GM13976 (cell line): ENCODE results near the gene NTM.

Source experiments
- DNase-seq: peaks from one replicate; pipeline ENCODE4 v3.0.0; 2012; ENCODE audit warnings: low spot score
- CTCF ChIP-seq: IDR thresholded peaks from 2 replicates; pipeline ENCODE4 v1.5.1; 2012; ENCODE audit warnings: borderline replicate concordance, mild to moderate bottlenecking; ENCODE audit not compliant: insufficient read depth; ENCODE audit errors: extremely low read depth, missing control alignments, control extremely low read depth
- in situ Hi-C: fragments of 300-500 bp; cut with MboI; formaldehyde crosslinking; loops from one replicate; pipeline ENCODE4 v1.12.0; 2022; ENCODE audit warnings: low sequenced_read_pairs, mixed read lengths, inconsistent platforms; ENCODE audit not compliant: unreplicated experiment

The NTM gene

GRCh38 chr11:132296946-132297610 is 926.7 kb downstream of the NTM start:
- no peak for DNase-seq
- in situ Hi-C loops, result no loop called here
- TF ChIP-seq CTCF, result no peak

GRCh38 chr11:132298357-132298756 is 927.9 kb downstream of the NTM start:
- no peak for DNase-seq
- TF ChIP-seq CTCF, result no peak
- in situ Hi-C loops, result no loop called here

GRCh38 chr11:132300283-132300682 is 929.9 kb downstream of the NTM start:
- DNase-seq, result no peak
- TF ChIP-seq CTCF, result no peak
- in situ Hi-C loops, result no loop called here

GRCh38 chr11:132301465-132301864 is 931.0 kb downstream of the NTM start:
- TF ChIP-seq CTCF, result no peak
- no peak for DNase-seq
- in situ Hi-C loops, result no loop called here

GRCh38 chr11:132301900-132302299 is 931.5 kb downstream of the NTM start:
- TF ChIP-seq CTCF, result no peak
- DNase-seq, result no peak

GRCh38 chr11:132307309-132308020 is 937.0 kb downstream of the NTM start:
- no peak for TF ChIP-seq CTCF
- in situ Hi-C loops, result no loop called here
- no peak for DNase-seq

More at GRCh38 chr11:132301900-132302299, 931.5 kb downstream of the NTM start:
- in situ Hi-C loops, result no loop called here
